ENCODE measurements around the gene OCIAD1.
"Not testable (repeated sequence)": the region's sequence is repeated elsewhere in the genome, so short reads cannot be mapped to it uniquely, and the experiment has no call there.

The OCIAD1 gene

DNA sequence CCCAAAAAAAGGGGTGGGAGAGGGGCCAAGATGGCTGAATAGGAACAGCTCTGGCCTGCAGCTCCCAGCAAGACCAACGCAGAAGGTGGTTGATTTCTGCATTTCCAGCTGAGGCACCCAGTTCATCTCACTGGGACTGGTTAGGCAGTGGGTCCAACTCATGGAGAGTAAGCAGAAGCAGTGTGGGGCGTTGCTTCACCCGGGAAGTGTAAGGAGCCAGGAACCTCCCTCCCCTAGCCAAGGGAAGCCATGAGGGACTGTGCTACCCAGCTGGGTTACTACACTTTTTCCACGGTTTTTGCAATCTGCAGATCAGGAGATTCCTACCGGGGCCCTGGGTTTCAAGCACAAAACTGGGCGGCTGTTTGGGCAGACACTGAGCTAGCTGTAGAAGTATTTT lies 13.9 kb upstream of the OCIAD1 start:
- DNase-seq = no peak

DNA sequence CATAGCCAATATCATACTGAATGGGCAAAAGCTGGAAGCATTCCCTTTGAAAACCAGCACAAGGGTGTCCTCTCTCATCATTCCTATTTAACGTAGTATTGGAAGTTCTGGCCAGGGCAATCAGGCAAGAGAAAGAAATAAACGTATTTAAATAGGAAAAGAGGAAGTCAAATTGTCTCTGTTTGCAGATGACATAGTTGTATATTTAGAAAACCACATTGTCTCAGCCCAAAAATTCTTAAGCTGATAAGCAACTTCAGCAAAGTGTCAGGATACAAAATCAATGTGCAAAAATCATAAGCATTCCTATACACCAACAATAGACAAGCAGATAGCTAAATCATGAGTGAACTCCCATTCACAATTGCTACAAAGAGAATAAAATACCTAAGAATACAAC lies 9.5 kb upstream of the OCIAD1 start:
- not testable (repeated sequence) for DNase-seq

DNA sequence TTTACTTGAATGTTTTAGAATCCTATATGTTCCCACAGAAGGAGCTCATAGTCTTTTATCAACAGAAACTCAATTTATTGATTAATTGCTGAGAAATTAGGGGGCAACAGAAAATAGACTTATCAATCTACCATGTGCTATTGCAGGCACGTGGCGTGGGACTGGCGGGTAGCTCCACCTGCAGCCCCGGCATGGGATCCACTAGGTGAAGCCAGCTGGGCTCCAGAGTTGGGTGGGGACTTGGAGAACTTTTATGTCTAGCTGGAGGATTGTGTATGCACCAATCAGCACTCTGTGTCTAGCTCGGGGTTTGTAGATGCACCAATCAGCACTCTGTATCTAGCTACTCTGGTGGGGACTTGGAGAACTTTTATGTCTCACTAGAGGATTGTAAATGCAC lies 3.3 kb upstream of the OCIAD1 start:
- DNase-seq = no peak

DNA sequence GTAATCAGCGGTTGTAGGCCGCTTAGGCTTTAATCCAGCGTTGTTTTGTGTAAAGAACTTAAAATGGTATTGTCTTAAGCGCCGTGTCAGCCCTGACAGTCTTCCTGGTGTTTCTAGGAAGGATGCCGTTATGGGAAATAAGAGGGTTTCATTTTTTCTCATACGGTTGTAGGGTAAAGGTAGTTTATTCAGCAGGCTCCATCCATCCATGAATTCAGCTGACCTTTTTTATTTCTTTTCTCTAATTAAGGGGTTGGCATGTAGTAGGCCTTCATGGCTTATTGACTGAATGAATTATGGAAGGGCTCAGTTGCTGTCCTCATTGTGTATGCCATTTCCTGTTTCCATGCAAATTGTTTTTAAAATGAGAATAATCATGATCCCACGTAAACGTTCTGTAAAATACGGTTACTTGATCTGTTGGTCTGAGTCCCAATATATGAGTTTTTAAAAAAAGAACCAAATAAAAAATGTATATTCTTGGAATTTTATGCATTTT lies 693 bp downstream of the OCIAD1 start:
- DNase-seq = no peak

DNA sequence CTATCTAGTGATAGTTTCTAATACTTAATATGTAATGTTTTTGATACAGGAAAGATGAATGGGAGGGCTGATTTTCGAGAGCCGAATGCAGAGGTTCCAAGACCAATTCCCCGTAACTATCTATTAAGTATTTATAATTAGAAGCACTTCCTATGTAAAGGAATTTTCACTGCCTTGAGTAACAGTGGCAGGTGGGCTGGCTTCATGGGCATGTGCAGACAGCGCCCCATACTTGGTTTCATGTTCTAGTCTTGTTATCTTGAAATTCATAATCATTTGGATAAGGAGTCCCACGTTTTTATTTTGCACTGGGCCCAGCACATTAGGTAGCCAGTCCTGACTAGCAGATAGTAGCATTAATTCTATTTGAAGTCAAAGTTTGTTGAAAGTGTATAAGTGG lies 1.7 kb downstream of the OCIAD1 start:
- DNase-seq = no peak

DNA sequence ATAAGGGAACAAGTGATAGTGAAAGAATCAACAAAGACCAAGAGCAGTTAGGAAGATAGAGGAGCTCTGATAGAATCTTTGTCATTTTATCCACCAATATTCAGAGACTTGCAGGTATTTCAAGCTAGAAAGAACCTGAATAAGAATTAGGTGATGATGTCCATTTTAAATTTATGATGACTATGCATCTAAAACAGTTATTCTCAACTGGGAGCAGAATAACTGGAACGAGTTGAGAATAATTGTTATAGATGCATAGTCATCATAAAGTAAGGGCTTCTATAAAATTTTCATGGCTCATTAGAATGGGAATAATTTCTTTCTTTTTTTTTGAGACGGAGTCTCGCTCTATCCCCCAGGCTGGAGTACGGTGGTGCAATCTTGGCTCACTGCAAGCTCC lies 5.8 kb downstream of the OCIAD1 start:
- DNase-seq = no peak

DNA sequence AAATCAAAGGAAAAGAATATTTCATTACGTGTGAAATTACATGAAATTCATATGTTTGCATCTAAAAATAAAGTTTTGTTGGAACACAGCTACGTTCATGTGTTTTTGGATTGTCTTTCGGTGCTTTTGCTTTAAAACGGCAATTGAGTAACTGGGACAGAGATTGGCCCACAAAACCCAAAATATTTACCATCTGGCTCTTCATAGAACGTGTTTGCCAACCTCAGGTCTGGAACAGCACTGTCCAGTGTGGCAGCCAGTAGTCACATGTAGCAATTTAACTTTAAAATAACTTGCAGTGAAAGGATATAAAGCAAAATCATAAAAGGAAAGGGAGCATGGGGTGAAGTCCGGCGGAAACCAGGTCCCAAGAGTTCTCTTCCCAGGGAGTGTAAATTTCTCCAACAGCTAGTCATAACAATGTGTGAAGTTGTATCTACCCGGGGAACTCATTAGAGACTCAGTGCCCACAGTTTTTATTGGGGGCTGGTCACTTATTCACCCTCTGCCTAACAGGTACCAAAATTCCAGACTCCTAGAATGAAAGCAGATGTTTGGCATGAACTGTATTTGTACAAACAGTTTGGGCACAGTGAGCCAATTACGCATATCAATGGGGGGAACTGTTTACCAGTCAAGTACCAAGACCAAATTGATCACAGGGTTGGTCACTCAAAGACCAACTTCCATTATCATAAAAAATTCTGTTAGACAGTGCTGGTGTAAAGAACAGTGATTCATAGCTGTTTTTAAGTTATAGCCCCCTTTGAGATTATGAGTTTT lies 10.3 kb downstream of the OCIAD1 start:
- DNase-seq = no peak

DNA sequence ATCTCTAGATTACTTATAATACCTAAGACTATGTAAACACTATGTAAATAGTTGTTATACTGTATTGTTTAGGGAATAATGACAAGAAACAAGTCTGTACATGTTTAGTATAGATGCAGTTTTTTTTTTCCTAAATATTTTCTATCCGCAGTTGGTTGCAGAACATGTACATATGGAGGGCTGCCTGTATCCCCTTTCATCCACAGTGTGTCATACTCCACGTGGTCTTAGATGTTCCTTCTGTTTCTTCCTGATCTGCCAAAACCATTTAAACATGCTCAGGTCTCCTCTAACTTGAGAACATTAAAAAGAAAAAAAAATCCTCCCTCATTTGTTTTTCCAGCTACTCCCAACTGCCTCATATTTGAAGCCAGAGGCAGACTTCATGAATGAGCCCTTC lies 14.0 kb downstream of the OCIAD1 start:
- no peak for DNase-seq

DNA sequence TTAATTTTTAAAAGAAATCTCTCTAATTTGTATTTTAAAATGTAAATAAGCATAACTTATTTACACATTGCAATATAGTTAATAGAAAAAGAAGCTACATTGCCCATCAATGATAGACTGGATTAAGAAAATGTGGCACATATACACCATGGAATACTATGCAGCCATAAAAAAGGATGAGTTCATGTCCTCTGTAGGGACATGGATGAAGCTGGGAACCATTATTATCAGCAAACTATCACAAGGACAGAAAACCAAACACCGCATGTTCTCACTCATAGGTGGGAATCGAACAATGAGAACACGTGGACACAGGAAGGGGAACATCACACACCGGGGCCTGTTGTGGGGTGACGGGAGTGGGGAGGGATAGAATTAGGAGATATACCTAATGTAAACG lies 17.9 kb downstream of the OCIAD1 start:
- not testable (repeated sequence) for DNase-seq

DNA sequence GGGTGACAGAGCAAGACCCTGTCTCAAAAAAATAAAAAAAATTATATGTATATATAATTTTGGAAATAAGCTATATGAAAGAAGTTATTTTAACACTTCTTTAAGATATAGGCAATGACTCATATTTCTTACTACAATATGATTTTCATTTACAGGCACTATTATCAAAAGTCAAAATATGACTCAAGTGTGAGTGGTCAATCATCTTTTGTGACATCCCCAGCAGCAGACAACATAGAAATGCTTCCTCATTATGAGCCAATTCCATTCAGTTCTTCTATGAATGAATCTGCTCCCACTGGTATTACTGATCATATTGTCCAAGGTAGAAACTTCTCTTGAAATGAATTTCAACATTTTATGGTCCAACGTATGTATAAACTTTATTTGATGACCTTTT lies 20.8 kb downstream of the OCIAD1 start:
- no peak for DNase-seq

DNA sequence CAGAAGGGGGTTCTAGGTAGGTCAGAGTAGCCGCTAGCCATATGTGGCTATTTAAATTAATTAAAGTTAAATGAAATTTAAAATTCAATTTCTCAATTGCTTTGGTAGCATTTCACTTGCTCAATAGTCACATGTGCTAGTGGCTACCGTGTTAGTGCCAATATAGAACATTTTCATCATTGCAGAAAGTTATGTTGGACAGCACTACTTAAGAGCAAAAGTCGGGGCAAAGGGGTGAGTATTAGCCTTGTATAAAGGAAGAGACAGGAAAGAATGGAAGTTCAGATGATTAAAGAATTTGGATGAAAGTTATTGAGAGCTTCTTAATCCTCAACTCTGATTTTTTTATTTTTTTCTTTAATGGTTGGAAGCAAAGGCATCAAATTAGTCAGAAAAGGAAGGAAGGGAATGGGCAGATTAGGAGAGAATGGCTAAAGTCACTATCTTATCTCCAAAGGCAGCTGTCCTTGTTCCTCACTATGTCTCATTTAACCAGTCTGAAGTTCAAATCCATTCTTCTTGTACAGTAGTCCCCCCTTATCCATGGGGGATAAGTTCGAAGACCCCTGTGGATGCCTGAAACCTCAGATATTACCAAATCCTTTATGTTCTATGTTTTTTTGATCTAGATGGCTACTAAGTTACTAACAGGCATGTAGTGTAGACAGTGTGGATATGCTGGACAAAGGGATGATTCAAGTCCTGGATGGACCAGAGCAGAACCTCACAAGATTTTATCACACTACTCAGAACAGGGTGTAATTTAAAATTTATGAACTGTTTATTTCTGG lies 22.9 kb downstream of the OCIAD1 start:
- no peak for DNase-seq

DNA sequence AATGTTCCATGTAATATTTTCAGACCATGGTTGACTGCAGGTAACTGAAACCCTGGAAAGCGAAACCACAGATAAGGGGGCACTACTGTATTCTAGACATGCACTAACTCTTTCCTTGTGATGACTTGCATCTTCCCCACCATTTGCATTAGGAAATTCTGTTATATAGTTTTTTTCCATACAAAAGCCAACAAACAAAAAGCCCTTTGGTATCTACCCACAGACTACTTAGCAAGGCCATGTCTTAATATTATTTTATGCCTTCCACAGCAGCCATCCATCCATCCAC lies 23.5 kb downstream of the OCIAD1 start:
- no peak for DNase-seq

DNA sequence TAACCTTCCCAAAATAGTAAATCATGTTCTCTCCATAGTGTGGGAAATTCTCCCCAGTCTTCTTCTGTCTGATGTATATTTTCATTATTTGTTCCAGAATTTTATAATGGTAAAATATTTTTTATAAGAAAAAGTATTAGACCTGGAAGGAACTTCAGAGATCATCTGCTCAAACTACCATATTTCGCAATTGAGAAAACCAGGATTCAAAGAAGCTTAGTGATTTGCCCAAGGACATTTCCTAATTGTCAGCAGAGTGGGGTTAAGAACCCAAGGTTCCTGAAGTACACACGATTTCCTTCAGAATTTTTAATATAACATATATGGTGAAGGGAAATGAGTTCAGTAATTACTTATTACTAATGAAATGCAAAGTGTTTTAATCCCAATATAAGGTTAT lies 24.1 kb downstream of the OCIAD1 start:
- no peak for DNase-seq

DNA sequence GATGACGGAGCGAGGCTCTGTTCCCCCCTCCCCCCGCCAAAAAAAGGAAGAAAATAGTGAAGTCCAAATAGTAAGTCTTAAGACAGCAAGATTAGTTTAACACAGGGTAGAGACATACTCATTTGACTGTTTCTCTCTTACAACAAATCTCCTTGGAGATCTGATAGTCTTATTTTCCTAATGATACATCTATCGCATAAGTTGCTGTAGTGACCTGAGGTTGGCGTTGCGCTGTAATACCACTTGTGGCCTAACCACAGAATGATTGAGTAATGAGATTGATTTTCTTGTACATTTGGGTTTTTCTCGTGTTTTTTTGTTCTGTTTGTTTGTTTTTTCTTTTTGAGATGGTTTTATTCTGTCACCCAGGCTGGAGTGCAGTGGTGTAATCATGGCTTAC lies 27.2 kb downstream of the OCIAD1 start:
- DNase-seq = no peak

DNA sequence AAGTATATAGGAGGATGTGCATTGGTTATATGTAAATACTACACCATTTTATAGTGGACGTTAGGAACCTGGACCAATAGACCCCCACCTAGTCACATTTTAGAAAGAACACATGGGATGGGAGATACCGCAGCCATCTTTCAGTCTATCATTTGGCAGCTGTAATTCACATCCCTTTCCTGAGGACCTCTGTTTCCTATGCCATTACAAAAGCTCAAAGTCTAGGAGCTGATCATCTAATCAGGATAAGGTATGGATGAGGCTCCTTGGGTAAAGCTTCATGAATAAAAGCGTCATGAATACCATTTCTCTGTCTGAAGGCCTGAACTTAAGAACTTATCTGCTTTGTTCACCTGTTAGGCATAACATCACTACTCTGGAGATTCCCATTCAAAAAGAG lies 31.1 kb downstream of the OCIAD1 start:
- no peak for DNase-seq

DNA sequence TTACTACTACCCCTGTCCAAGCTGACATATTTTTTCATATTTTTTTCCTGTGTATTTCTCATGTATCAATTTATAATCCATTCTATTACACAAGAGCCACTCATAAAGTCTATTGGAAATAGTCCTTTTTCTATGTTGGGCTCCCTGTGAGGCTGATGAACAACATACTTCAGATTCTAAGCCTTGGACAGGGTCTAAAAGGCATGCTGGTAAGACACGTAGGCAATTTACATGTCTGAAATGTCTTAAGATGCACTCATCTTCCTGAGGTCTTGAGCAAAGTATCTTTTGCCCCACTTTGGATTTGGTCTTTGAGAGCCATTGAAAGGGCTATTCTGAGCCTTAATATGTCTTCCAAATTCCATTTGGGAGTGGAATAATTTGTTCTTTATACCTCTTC lies 31.8 kb downstream of the OCIAD1 start:
- DNase-seq = no peak

DNA sequence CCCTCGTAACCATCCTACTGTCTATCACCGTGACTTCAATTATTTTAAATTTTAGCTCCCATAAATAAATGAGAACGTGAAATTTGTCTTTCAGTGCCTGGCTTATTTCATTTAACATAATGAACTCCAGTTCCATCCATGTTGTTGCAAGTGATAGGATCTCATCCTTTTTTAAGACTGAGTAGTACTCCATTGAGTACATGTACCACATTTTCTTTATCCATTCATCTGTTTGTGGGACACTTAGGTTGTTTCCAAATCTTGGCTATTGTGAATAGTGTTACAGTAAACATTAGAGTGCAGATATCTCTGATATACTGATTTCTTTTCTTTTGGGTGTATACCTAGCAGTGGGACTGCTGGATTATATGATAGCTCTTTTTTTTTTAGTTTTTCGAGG lies 32.8 kb downstream of the OCIAD1 start:
- no peak for DNase-seq

DNA sequence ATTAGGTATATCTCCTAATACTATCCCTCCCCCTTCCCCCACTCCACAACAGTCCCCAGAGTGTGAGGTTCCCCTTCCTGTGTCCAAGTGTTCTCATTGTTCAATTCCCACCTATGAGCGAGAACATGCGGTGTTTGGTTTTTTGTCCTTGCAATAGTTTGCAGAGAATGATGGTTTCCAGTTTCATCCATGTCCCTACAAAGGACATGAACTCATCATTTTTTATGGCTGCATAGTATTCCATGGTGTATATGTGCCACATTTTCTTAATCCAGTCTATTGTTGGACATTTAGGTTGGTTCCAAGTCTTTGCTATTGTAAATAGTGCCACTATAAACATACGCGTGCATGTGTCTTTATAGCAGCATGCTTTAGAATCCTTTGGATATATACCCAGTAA lies 33.8 kb downstream of the OCIAD1 start:
- not testable (repeated sequence) for DNase-seq

DNA sequence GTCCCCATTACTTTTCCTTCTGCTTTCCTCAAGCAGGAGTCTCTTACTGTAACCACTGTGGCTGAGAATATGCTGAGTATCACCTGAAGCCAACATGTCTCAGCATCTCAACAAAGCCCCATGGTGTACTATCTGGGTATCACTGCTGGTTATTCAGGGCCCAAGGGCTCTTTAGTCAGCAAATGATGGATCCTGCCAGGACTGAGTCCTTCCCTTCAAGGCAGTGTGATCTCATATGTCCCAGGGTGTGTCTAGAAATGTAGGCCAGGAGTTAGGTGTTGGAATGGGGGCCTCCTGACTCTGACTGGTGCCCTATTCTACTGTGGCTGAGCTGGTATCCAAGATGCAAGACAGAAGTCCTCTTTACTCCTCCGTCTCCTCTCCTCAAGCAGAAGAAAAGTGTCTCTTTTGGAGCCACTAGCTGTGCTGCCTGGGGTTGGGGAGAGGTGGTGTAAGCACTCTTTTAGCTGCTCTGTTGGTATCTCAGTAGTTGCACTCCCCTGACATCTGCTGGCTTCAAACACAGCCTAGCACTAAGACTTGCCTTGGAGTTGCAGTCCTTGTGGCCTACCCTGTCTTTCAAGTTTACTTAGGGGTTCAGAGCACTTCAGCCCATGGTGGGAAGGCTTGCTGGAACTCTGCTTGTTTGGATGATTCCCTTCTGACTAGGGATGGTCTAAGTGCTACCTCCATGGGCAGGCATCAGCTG lies 47.1 kb downstream of the OCIAD1 start:
- peak in 4 of 58 donors; percentile 3 to 29 (median 9) for DNase-seq

DNA sequence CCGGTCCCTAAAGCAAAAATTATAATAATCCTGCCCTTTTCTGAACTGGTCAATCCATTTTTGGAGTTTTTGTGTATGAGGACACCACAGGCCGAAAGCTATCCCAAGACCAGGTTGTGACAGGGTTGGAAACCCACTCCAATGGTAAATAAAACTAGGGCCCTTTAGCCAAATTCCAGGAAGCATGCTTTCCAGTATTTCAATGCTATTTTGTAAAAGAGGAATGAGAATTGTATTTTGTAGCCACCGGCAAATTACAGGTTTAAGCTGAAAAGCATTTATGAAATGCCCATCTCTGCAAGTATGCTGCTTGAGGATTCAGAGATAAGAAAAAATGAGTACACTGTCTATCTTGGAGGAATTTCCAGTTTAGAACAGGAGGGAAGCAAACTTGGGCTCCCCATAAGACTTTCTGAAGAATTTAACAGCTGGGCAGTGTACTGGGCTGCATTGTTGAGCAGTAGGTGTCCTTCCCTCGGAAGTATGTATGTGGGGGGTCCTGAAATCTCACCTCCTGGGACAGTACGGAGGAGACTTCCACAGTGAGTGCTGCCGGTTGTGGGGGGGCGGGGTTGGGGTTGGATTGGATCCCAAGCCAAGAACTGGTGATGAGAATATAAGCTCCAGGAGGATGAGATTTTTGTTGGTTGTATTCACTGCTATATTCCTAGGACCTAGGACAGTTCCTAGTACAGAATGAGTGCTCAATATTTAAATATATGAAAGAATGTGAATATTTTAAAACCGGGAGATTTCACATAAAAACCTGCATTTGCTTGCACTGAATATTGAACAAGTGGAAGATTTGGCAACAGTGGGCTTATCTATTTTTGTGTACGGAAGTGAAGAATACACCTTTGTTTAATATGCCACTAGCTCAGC lies 48.9 kb downstream of the OCIAD1 start:
- no peak for DNase-seq

DNA sequence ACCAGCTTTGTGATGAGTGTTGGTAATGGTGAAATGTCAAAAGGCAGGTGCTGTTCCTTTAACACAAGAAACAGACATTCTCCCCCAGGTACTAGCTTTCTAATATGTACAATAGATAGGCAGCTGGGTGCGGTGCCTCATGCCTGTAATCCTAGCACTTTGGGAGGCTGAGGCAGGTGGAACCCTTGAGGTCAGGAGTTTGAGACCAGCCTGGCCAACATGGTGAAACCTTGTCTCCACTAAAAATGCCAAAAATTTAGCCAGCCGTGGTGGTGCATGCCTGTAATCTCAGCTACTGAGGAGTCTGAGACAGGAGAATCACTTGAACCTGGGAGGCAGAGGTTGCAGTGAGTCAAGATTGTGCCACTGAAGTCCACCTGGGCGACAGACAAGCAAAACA lies 50.8 kb downstream of the OCIAD1 start:
- DNase-seq = not testable (repeated sequence)

Data from anterior cingulate cortex (tissue), 58 donors.